CD4-positive, alpha-beta T cell treated with Interleukin-17A for 1 hour (primary cell): ENCODE measurements around the gene GDPD1.
"Not testable (repeated sequence)": the region's sequence is repeated elsewhere in the genome, so short reads cannot be mapped to it uniquely, and the experiment has no call there.

ENCODE experiments used
- DNase-seq: peaks from one replicate; pipeline ENCODE4 v3.0.0-alpha.2; 2020

GDPD1 gene

GRCh38 chr17:59257101-59257500 is 36.8 kb downstream of the GDPD1 start:
- DNase-seq = no peak

- no peak for DNase-seq
These were observed 40.4 kb downstream of the GDPD1 start for GRCh38 chr17:59260722-59261121.

GRCh38 chr17:59266745-59267144 is 46.4 kb downstream of the GDPD1 start:
- no peak for DNase-seq

- no peak for DNase-seq
These were observed 47.5 kb downstream of the GDPD1 start for GRCh38 chr17:59267776-59268175.

GRCh38 chr17:59275618-59276017 is 55.3 kb downstream of the GDPD1 start:
- no peak for DNase-seq

GRCh38 chr17:59277031-59277430 is 56.7 kb downstream of the GDPD1 start:
- DNase-seq = no peak

GRCh38 chr17:59278406-59278805 is 58.1 kb downstream of the GDPD1 start:
- no peak for DNase-seq

- no peak for DNase-seq
These were observed 64.0 kb downstream of the GDPD1 start for GRCh38 chr17:59284317-59284716.

- no peak for DNase-seq
These were observed 67.1 kb downstream of the GDPD1 start for GRCh38 chr17:59287452-59287851.

- no peak for DNase-seq
These were observed 67.6 kb downstream of the GDPD1 start for GRCh38 chr17:59287891-59288290.

- no peak for DNase-seq
These were observed 69.6 kb downstream of the GDPD1 start for GRCh38 chr17:59289981-59290301.

- DNase-seq = not testable (repeated sequence)
These were observed 70.1 kb downstream of the GDPD1 start for GRCh38 chr17:59290302-59290998.

GRCh38 chr17:59292174-59292523 is 71.8 kb downstream of the GDPD1 start:
- DNase-seq = no peak

- no peak for DNase-seq
These were observed 75.9 kb downstream of the GDPD1 start for GRCh38 chr17:59296190-59296589.

- no peak for DNase-seq
These were observed 78.2 kb downstream of the GDPD1 start for GRCh38 chr17:59298521-59298920.

GRCh38 chr17:59299400-59300092 is 79.2 kb downstream of the GDPD1 start:
- DNase-seq = no peak

GRCh38 chr17:59300941-59301340 is 80.6 kb downstream of the GDPD1 start:
- DNase-seq = no peak

- no peak for DNase-seq
These were observed 84.5 kb downstream of the GDPD1 start for GRCh38 chr17:59304811-59305210.

GRCh38 chr17:59310263-59310920 is 90.1 kb downstream of the GDPD1 start:
- no peak for DNase-seq

GRCh38 chr17:59311051-59311468 is 90.7 kb downstream of the GDPD1 start:
- peak; percentile 79 for DNase-seq

GRCh38 chr17:59311521-59311920 is 91.2 kb downstream of the GDPD1 start:
- DNase-seq = not testable (repeated sequence)

GRCh38 chr17:59315866-59316265 is 95.6 kb downstream of the GDPD1 start:
- no peak for DNase-seq
